ENCODE data around the gene LRP1B. TPM values are rescaled to one million over a fixed set of nuclear protein-coding genes. Genes with fewer than 3 reads are reported as not detected.

The LRP1B gene
- total RNA-seq, 4 donors from 2014 or later, result 37.1 to 82.7 (median 50.9) TPM

DNA sequence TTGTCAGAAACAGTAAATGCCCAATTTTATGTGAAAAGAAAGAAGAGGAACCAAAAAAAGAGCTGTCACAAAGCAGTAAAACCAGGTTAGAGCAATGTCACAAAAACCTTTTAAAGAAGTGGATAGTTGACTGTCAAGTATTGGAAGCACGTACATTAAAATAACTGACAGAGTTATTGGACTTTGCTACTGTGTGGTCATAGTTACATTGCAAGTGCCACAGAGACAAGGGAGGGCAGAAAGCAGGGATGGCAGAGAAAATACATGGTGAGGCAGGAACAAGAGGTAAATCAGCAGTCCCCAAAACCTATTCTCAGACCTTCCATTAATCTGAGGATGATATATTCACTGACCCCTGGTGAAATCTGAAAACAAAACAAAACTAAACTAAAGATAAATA lies 116.3 kb downstream of the LRP1B start:
- Histone ChIP-seq H3K36me3 (no peaks in the 10 kb centered on the region), H3K27ac (no peak overlapping the region), H3K4me3 (replicated peaks in 1 of 3) (no peak overlapping the region), H3K4me1 (peaks cover 0 to 18% of the 10 kb centered on the region in 2 donors), H3K9me3 (no peaks in the 10 kb centered on the region), H3K27me3 (no peaks in the 10 kb centered on the region)
- 84 to 90% methylated on average over 1 of the region's 1 CpG for WGBS, 2 donors
- TF ChIP-seq, protein P1, sequence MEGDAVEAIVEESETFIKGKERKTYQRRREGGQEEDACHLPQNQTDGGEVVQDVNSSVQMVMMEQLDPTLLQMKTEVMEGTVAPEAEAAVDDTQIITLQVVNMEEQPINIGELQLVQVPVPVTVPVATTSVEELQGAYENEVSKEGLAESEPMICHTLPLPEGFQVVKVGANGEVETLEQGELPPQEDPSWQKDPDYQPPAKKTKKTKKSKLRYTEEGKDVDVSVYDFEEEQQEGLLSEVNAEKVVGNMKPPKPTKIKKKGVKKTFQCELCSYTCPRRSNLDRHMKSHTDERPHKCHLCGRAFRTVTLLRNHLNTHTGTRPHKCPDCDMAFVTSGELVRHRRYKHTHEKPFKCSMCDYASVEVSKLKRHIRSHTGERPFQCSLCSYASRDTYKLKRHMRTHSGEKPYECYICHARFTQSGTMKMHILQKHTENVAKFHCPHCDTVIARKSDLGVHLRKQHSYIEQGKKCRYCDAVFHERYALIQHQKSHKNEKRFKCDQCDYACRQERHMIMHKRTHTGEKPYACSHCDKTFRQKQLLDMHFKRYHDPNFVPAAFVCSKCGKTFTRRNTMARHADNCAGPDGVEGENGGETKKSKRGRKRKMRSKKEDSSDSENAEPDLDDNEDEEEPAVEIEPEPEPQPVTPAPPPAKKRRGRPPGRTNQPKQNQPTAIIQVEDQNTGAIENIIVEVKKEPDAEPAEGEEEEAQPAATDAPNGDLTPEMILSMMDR (IDR thresholded peaks at IDR 0.05), result no peak
- no peak for TF ChIP-seq POLR2A (IDR thresholded peaks at IDR 0.05)
- DNase-seq, result no peak
- intact Hi-C loops (cut with DNase I), result no loop called here

DNA sequence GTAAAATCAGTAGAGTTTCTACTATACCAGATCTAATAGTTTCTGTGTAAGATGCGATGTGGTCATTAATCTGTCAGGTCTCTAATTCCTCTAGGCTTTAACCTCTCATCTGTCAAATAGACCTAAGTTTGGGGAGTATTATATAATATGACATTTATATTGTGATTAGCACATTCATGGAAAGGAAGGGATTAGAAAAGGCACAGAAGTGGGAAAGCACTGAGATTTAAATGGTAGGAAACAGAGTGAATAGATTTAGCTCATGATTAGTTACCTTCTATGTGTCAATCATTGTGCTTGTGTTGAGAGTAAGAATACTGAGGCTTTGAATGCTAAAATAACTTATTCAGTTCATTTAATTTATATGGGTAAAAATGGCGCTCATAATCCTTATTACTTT lies 118.0 kb downstream of the LRP1B start:
- no peak for DNase-seq
- no peak overlapping the region for H3K4me3 ChIP-seq (replicated peaks in 1 of 3)
- intact Hi-C loops (cut with DNase I), result no loop called here
- H3K36me3 ChIP-seq, result no peaks in the 10 kb centered on the region
- no peaks in the 10 kb centered on the region for H3K9me3 ChIP-seq
- H3K27me3 ChIP-seq, result no peaks in the 10 kb centered on the region
- no peak overlapping the region for H3K27ac ChIP-seq
- WGBS, 2 donors, result 96 to 99% methylated on average over 2 of the region's 2 CpGs
- peaks cover 6 to 32% of the 10 kb centered on the region in 2 donors for H3K4me1 ChIP-seq
- no peak for TF ChIP-seq POLR2A (IDR thresholded peaks at IDR 0.05)
- TF ChIP-seq, protein P1 (IDR thresholded peaks at IDR 0.05), result no peak

DNA sequence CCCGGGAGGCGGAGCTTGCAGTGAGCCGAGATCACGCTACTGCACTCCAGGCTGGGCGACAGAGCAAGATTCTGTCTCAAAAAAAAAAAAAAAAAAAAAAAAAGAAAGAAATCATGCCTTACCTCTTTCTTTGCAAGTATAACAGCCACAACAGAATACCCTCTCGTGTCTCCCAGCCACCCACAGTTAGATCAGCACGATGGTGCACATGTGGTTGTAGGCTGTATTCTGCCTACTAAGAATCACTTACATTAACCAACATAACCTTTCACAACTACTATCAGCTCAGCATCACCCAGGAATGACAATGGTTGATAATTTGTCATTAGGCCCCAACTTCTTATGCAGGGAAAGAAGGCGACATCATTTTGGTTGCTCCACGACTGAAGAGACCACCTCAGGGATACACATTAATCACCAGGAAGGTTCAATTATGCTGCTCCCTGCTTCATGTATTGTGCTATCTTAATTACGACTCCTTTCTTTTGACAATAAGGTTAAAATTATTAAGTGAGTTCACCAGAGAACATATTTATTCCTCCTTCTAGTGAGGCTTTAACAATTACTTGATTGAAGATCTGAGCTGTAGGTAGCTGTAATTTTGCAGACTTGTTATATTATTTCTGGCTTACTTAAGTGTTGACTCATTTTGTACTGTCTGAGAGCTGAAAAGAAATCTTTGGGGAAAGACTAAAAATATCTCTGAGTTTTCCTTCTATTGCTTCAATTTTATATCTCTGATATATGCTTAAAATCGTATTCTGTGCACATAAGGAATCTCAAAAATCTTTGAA lies 120.1 kb downstream of the LRP1B start:
- Histone ChIP-seq H3K27ac (no peak overlapping the region), H3K36me3 (no peaks in the 10 kb centered on the region), H3K4me3 (replicated peaks in 1 of 3) (no peak overlapping the region), H3K27me3 (no peaks in the 10 kb centered on the region), H3K4me1 (peaks cover 12 to 39% of the 10 kb centered on the region in 2 donors), H3K9me3 (no peaks in the 10 kb centered on the region)
- WGBS, 2 donors, result 80 to 83% methylated on average over 11 of the region's 11 CpGs
- intact Hi-C loops (cut with DNase I), result loop anchor here (2.0 kb wide), 1 partner anchor 26 kb away; no protein-coding TSS in a partner anchor
- DNase-seq, result no peak
- TF ChIP-seq POLR2A (IDR thresholded peaks at IDR 0.05), result no peak
- TF ChIP-seq, protein P1 (IDR thresholded peaks at IDR 0.05), result no peak

DNA sequence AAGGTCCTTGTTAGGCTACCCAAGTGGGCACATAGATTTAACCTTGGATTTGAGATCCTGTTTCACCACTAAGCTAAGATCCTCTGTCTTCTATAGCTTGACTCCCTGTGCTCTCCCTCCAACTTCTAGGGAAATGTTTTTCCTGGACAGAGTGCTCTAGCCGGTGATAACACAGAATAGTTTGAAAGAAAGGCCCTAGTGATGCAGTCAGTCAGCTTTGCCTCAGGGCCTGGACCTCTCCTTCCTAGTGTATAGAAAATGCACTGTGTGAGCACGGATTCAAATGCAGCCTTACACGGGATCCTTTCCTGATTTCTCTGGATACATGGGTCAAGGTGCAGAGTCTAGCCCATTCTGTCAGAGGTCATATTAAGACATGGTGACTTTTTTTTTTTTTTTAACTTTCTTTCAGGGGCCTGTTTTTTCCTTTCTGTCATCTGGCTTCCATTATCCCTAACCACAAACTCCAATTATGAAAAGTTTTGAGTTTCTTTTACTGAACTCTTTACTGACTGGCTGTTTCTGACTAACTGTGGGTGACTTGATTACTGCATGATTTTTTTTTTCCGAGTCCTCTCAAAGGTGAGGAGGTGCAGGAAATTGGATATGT lies 122.6 kb downstream of the LRP1B start:
- Histone ChIP-seq H3K9me3 (no peaks in the 10 kb centered on the region), H3K27me3 (no peaks in the 10 kb centered on the region), H3K4me3 (replicated peaks in 1 of 3) (no peak overlapping the region), H3K4me1 (peaks cover 12 to 34% of the 10 kb centered on the region in 2 donors), H3K27ac (peak overlapping the region in 1 of 3 donors; percentile 40), H3K36me3 (no peaks in the 10 kb centered on the region)
- DNase-seq, result no peak
- intact Hi-C loops (cut with DNase I), result no loop called here
- TF ChIP-seq POLR2A (IDR thresholded peaks at IDR 0.05), result no peak
- TF ChIP-seq, protein P1 (IDR thresholded peaks at IDR 0.05), result no peak
- WGBS, 2 donors, result 79 to 80% methylated on average over 4 of the region's 4 CpGs

DNA sequence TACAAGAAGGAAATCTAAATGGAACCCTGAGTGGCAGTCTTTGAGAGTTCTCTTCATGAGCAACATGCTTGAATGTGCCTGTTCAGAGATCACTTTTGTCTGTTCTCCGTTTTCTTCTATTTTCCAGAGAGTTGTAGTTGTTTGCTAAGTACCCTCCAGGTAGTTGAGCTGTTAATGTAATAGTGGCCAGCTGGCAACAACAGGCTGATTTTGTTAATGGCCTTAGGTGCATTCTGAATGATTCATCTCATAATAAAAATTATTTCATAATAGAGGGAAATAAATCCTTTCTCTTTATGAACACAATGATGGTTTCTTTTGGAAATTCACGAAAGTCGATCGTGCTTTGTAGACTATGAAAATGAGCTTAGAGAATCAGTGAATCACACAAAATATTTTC lies 136.8 kb downstream of the LRP1B start:
- H3K4me3 ChIP-seq (replicated peaks in 1 of 3), result no peak overlapping the region
- H3K9me3 ChIP-seq, result no peaks in the 10 kb centered on the region
- no peak for DNase-seq
- H3K36me3 ChIP-seq, result no peaks in the 10 kb centered on the region
- no peak overlapping the region for H3K27ac ChIP-seq
- no peaks in the 10 kb centered on the region for H3K4me1 ChIP-seq
- H3K27me3 ChIP-seq, result no peaks in the 10 kb centered on the region
- no peak for TF ChIP-seq POLR2A (IDR thresholded peaks at IDR 0.05)
- TF ChIP-seq, protein P1 (IDR thresholded peaks at IDR 0.05), result no peak
- 90 to 94% methylated on average over 4 of the region's 4 CpGs for WGBS, 2 donors
- intact Hi-C loops (cut with DNase I), result no loop called here

All from thyroid gland (tissue), 4 donors.